Endothelial cell of umbilical vein (primary cell): ENCODE data around the gene UTRN. TPM values are rescaled to one million over a fixed set of nuclear protein-coding genes. Genes with fewer than 3 reads are reported as not detected.

Experiments
- BruUV-seq: library from RNA; stranded (reverse); fragments of 400-500 nt; replicated peaks from 2 replicates; lab custom pipeline; 2021; lab: Mats Ljungman, UMichigan
- CTCF ChIA-PET: fragments of 300-600, 350-600 bp; sonication (Branson Sonifier 250); formaldehyde crosslinking; loops from one replicate; lab custom pipeline; 2021; ENCODE audit warnings: antibody characterized with exemption, inconsistent platforms; lab: Charles Lee
- POLR2A ChIA-PET: fragments of 300-600, 350-600 bp; sonication (Branson Sonifier 250); formaldehyde crosslinking; loops from one replicate; lab custom pipeline; 2021; ENCODE audit warnings: antibody characterized with exemption, inconsistent platforms; lab: Charles Lee
- DNase-seq: peaks from one replicate; pipeline ENCODE4 v3.0.0-alpha.2; 2011; ENCODE audit warnings: low read depth, low spot score
- FAIRE-seq: peaks from 2 replicates; lab custom pipeline; 2011; peaks lifted over from hg19 to GRCh38; lab: Jason Lieb, UNC
- H2AFZ ChIP-seq: 2 replicates; pipeline ENCODE4 v1.6.0; 2012; ENCODE audit warnings: low read depth, low read length, control low read depth, inconsistent platforms
- H3K27ac ChIP-seq: 2 replicates; pipeline ENCODE4 v1.5.1; 2011; ENCODE audit warnings: low read depth, mild to moderate bottlenecking, control low read depth, low read length, moderate library complexity; ENCODE audit not compliant: insufficient read depth
- H3K27me3 ChIP-seq, 2 experiments: 2 replicates each; pipeline versions ENCODE4 v1.6.0 to v1.6.1; 2011; ENCODE audit warnings: low read length in 2 of 2, mixed read lengths in 1 of 2; ENCODE audit not compliant: control insufficient read depth in 2 of 2, insufficient read depth in 2 of 2
- H3K36me3 ChIP-seq, 2 experiments: 2 replicates in 1 of 2; 3 replicates in 1 of 2; pipeline ENCODE4 v1.5.1; 2011; ENCODE audit warnings: low read length in 2 of 2, mild to moderate bottlenecking in 1 of 2, moderate library complexity in 1 of 2; ENCODE audit not compliant: control insufficient read depth in 2 of 2, insufficient read depth in 2 of 2; ENCODE audit errors: extremely low read depth in 1 of 2
- H3K4me1 ChIP-seq: 3 replicates; pipeline ENCODE4 v1.5.1; 2011; ENCODE audit warnings: mild to moderate bottlenecking, low read length; ENCODE audit not compliant: control insufficient read depth, insufficient read depth; ENCODE audit errors: extremely low read depth
- H3K4me2 ChIP-seq: 2 replicates; pipeline ENCODE4 v1.6.1; 2011; ENCODE audit warnings: low read length, control low read depth, mixed read lengths; ENCODE audit not compliant: insufficient read depth
- H3K4me3 ChIP-seq, 3 experiments: fragments of 200-600 bp in 1 of 3; sonication (generic), shearing (Covaris generic) in 1 of 3; replicated peaks in 1 of 3; 2 replicates each; pipeline ENCODE4 v1.5.1; 2011 to 2016; ENCODE audit warnings: control low read depth in 3 of 3, low read length in 3 of 3, mild to moderate bottlenecking in 2 of 3, inconsistent platforms in 1 of 3, low read depth in 1 of 3, moderate library complexity in 1 of 3; ENCODE audit not compliant: insufficient read depth in 1 of 3
- H3K79me2 ChIP-seq: 2 replicates; pipeline ENCODE4 v1.6.0; 2012; ENCODE audit warnings: low read length, inconsistent platforms; ENCODE audit not compliant: control insufficient read depth, insufficient read depth
- H3K9ac ChIP-seq: replicated peaks from 2 replicates; pipeline ENCODE3; 2011; ENCODE audit warnings: low read length, control low read depth; ENCODE audit not compliant: insufficient read depth; ENCODE audit errors: extremely low read depth
- H3K9me1 ChIP-seq: replicated peaks from 3 replicates; pipeline ENCODE4 v1.6.0; 2011; ENCODE audit warnings: mild to moderate bottlenecking, low read length; ENCODE audit not compliant: control insufficient read depth, insufficient read depth; ENCODE audit errors: extremely low read depth
- H3K9me3 ChIP-seq: replicated peaks from 2 replicates; pipeline ENCODE4 v1.5.1; 2012; ENCODE audit warnings: low read length, inconsistent platforms; ENCODE audit not compliant: control insufficient read depth, insufficient read depth
- H4K20me1 ChIP-seq: replicated peaks from 2 replicates; pipeline ENCODE3; 2011; ENCODE audit warnings: mild to moderate bottlenecking, low read length; ENCODE audit not compliant: control insufficient read depth, insufficient read depth; ENCODE audit errors: extremely low read depth
- FOS ChIP-seq: IDR thresholded peaks from 2 replicates; pipeline ENCODE4 v1.6.1; 2011; ENCODE audit warnings: mild to moderate bottlenecking, low read length, moderate library complexity, borderline replicate concordance; ENCODE audit not compliant: insufficient read depth
- GATA2 ChIP-seq: IDR thresholded peaks from 2 replicates; pipeline ENCODE4 v1.7.0; 2011; ENCODE audit warnings: low read depth, mild to moderate bottlenecking, moderate library complexity, mixed read lengths, low read length; ENCODE audit not compliant: insufficient read length, insufficient read depth
- JUN ChIP-seq: IDR thresholded peaks from 2 replicates; pipeline ENCODE4 v1.6.1; 2011; ENCODE audit warnings: borderline replicate concordance, low read depth; ENCODE audit not compliant: insufficient read length, insufficient read depth
- MAX ChIP-seq: IDR thresholded peaks from 2 replicates; pipeline ENCODE4 v1.6.1; 2011; ENCODE audit not compliant: insufficient read depth, insufficient read length
- POLR2AphosphoS5 ChIP-seq: IDR thresholded peaks from 2 replicates; pipeline ENCODE4 v1.6.1; 2012; ENCODE audit warnings: low read depth, mild to moderate bottlenecking, control low read depth, low read length, moderate library complexity; ENCODE audit not compliant: insufficient read depth
- dilution Hi-C: fragments of 300-500 bp; cut with MboI; formaldehyde crosslinking; loops from one replicate; pipeline ENCODE4 v1.15.0; 2019; ENCODE audit warnings: low sequenced_read_pairs; ENCODE audit not compliant: extremely low pct_ligation_motif_present
- intact Hi-C: fragments of 100-400 bp; cut with micrococcal nuclease; formaldehyde crosslinking; loops from one replicate; pipeline ENCODE4 v1.10.0; 2022
- polyA plus RNA-seq, 4 experiments: library from polyadenylated mRNA; depleted of rRNA in 3 of 4; stranded (reverse) in 3 of 4; unstranded in 1 of 4; fragments of >200 nt; gene quantifications; 2 replicates each; pipeline versions ENCODE4 v1.2.1 to v1.2.3, GENCODE V29; 2011 to 2012; ENCODE audit warnings: missing spikeins in 1 of 4
- total RNA-seq: library from RNA; stranded (reverse); gene quantifications from 2 replicates; pipeline ENCODE4 v1.2.3, GENCODE V29; 2021
- TF ChIP-seq, protein P1 (sequence below), 2 donors: IDR thresholded peaks; 1 replicate in 1 of 2; 2 replicates in 1 of 2; pipeline ENCODE4 v1.5.1; 2011; ENCODE audit warnings: low read length in 2 of 2, mild to moderate bottlenecking in 2 of 2, moderate library complexity in 2 of 2, control low read depth in 1 of 2, inconsistent platforms in 1 of 2, low read depth in 1 of 2; ENCODE audit not compliant: insufficient read depth in 1 of 2; ENCODE audit errors: extremely low read depth in 1 of 2

UTRN gene
- total and polyA plus RNA-seq, 2 donors (not counting 3 experiments of a cell fraction or from before 2014, with no cell fraction given) = 37.4 to 224 TPM

GRCh38 chr6:144278659-144279314, 6.3 kb upstream of the UTRN start:
- Histone ChIP-seq H3K9me3 (no peaks in the 10 kb centered on the region), H3K79me2 (no peaks in the 10 kb centered on the region), H2AFZ (no peak overlapping the region), H4K20me1 (no peaks in the 10 kb centered on the region), H3K4me1 (peaks cover 3% of the 10 kb centered on the region), H3K36me3 (no peaks in the 10 kb centered on the region), H3K4me3 (no peak overlapping the region), H3K9ac (no peak overlapping the region), H3K9me1 (no peaks in the 10 kb centered on the region), H3K27me3 (no peaks in the 10 kb centered on the region), H3K4me2 (no peak overlapping the region), H3K27ac (no peak overlapping the region)
- TF ChIP-seq JUN (no peak), MAX (no peak), FOS (no peak), POLR2AphosphoS5 (no peak), GATA2 (no peak)
- TF ChIP-seq, protein P1, sequence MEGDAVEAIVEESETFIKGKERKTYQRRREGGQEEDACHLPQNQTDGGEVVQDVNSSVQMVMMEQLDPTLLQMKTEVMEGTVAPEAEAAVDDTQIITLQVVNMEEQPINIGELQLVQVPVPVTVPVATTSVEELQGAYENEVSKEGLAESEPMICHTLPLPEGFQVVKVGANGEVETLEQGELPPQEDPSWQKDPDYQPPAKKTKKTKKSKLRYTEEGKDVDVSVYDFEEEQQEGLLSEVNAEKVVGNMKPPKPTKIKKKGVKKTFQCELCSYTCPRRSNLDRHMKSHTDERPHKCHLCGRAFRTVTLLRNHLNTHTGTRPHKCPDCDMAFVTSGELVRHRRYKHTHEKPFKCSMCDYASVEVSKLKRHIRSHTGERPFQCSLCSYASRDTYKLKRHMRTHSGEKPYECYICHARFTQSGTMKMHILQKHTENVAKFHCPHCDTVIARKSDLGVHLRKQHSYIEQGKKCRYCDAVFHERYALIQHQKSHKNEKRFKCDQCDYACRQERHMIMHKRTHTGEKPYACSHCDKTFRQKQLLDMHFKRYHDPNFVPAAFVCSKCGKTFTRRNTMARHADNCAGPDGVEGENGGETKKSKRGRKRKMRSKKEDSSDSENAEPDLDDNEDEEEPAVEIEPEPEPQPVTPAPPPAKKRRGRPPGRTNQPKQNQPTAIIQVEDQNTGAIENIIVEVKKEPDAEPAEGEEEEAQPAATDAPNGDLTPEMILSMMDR (IDR thresholded peaks at IDR 0.05; ENCODE audit: extremely low read depth in 1 of 2, insufficient read depth in 1 of 2, low read depth in 1 of 2, low read length in 2 of 2) = no peak
- ChIA-PET POLR2A (no interaction called here), CTCF (interaction anchor here (1.0 kb wide), 1 partner anchor 41 kb away, joined by 3 read pairs; no protein-coding TSS in a partner anchor)
- BruUV-seq = no TSS peak
- intact Hi-C loops (no loop called here), dilution Hi-C loops (no loop called here)
- DNase-seq (no peak), FAIRE-seq (no peak)
